22Rv1 (cell line): ENCODE results near the gene PKP4.

Experiments
- CTCF ChIP-seq: fragments of 450-650 bp; IDR thresholded peaks from 2 replicates; pipeline ENCODE4 v1.5.1; 2017; ENCODE audit warnings: mild to moderate bottlenecking
- ZFX ChIP-seq: fragments of 450-650 bp; IDR thresholded peaks from 2 replicates; pipeline ENCODE4 v1.6.1; 2017; ENCODE audit warnings: antibody characterized with exemption, borderline replicate concordance

GRCh38 chr2:158655628-158656027 is 198.9 kb downstream of the PKP4 start:
- TF ChIP-seq CTCF: no peak
- TF ChIP-seq ZFX: no peak
